Type B pancreatic cell (in vitro differentiated cells): ENCODE measurements around the gene TBX10. TPM values are rescaled to one million over a fixed set of nuclear protein-coding genes. Genes with fewer than 3 reads are reported as not detected.

Experiments used
- DNase-seq: peaks from one replicate; pipeline ENCODE4 v3.0.0; 2021; ENCODE audit warnings: mixed read lengths; ENCODE audit not compliant: unreplicated experiment; ENCODE audit errors: extremely low spot score
- H3K27ac Mint-ChIP-seq: 2 replicates; pipeline ENCODE4 v1.8.0; 2021; ENCODE audit warnings: mild to moderate bottlenecking, mixed read lengths
- H3K27me3 Mint-ChIP-seq: 2 replicates; pipeline ENCODE4 v1.8.0; 2021; ENCODE audit warnings: mixed read lengths
- H3K36me3 Mint-ChIP-seq: 2 replicates; pipeline ENCODE4 v1.8.0; 2021; ENCODE audit warnings: mixed read lengths
- H3K4me1 Mint-ChIP-seq: one replicate; pipeline ENCODE4 v1.8.0; 2021; ENCODE audit warnings: mixed read lengths; ENCODE audit not compliant: unreplicated experiment
- H3K4me3 Mint-ChIP-seq: 2 replicates; pipeline ENCODE4 v1.8.0; 2021; ENCODE audit warnings: mild to moderate bottlenecking, mixed read lengths
- H3K9me3 Mint-ChIP-seq: 2 replicates; pipeline ENCODE4 v1.8.0; 2021; ENCODE audit warnings: mixed read lengths
- total RNA-seq: library from RNA; stranded (reverse); gene quantifications from 2 replicates; pipeline ENCODE4 v1.2.1, GENCODE V29; 2021; ENCODE audit warnings: low replicate concordance
- TF ChIP-seq, protein P1 (sequence below): fragments of 200-600 bp; sonication (generic); conservative IDR thresholded peaks from 2 replicates; pipeline ENCODE4 v1.5.0; 2021; ENCODE audit warnings: antibody characterized with exemption, mild to moderate bottlenecking

TBX10 gene
- total RNA-seq, 1 donor from 2014 or later: not detected

DNA sequence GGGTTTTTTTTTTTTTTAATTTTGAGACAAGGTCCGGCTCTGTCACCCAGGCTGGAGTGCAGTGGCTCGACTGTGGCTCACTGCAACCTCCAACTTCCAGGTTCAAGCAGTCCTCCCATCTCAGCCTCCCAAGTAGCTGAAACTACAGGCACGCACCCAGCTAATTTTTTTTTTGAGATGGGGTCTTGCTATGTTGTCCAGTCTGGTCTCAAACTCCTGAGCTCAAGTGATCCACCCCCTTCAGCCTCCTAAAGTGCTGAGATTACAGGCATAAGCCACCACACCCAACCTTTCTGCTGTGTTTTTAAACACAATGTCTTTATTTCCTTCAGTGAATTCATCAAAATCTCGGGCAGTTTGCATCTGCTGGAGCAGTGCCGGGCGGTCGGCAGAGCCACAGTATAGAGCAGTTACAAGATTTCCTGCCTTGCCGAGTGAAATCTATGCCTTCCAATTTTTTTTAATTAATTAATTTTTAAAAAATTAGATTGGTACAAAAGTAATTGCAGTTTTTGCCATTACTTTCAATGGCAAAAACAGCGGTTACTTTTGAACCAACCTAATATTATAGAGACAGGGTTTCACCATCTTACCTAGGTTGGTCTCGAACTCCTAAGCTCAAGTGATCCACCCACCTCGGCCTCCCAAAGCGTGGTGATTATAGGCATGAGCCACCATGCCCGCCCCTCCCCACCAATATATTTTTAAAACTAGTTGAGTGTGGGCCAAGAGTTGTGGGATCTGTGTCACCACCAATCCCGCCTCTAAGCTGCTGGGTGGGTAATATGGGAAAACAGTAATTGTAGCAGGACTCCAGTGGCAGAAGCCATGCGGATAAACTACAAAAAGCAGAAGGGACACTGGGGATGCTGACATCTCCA is 13.6 kb upstream of the TBX10 start:
- Mint-ChIP-seq H3K36me3 (no peaks in the 10 kb centered on the region), H3K27me3 (no peaks in the 10 kb centered on the region), H3K4me3 (no peak overlapping the region), H3K27ac (peak overlapping the region; percentile 82), H3K4me1 (peaks cover 13% of the 10 kb centered on the region), H3K9me3 (no peaks in the 10 kb centered on the region)
- no peak for DNase-seq
- TF ChIP-seq, protein P1, sequence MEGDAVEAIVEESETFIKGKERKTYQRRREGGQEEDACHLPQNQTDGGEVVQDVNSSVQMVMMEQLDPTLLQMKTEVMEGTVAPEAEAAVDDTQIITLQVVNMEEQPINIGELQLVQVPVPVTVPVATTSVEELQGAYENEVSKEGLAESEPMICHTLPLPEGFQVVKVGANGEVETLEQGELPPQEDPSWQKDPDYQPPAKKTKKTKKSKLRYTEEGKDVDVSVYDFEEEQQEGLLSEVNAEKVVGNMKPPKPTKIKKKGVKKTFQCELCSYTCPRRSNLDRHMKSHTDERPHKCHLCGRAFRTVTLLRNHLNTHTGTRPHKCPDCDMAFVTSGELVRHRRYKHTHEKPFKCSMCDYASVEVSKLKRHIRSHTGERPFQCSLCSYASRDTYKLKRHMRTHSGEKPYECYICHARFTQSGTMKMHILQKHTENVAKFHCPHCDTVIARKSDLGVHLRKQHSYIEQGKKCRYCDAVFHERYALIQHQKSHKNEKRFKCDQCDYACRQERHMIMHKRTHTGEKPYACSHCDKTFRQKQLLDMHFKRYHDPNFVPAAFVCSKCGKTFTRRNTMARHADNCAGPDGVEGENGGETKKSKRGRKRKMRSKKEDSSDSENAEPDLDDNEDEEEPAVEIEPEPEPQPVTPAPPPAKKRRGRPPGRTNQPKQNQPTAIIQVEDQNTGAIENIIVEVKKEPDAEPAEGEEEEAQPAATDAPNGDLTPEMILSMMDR: no peak

DNA sequence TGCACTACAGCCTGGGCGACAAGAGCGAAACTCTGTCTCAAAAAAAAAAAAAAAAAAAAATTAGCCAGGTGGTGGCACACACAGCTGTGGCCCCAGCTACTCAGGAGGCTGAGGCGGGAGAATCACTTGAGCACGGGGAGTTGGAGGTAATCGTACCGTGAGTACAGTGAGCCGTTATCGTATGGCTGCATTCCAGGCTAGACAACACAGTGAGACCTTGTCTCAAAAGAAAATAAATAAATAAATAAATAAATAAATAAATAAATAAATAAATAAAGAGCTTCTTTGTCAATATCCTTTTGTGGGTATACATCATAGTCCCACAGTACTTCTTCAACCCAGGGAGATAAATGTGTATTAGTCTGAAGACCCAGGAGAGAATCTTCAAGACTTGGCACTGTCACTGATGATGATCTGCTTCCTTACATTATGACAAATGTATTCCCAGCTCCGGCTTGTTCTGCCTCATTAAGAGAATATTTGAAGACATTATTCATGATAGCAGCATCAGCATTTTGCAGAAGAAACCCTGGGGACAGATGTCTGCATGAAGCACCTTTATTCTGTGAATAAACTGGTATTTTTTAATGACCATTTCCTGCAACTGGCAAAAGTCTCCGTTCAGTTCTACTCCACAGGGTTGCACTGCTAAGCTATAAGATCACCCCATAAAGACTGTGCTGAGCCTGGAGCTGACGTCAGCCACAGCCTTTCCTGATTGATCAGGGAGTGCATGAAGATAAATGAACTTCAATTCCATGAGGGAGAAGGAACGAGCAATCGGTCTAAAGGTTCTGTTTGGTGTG is 12.6 kb upstream of the TBX10 start:
- no peaks in the 10 kb centered on the region for H3K36me3 Mint-ChIP-seq
- peaks cover 13% of the 10 kb centered on the region for H3K4me1 Mint-ChIP-seq
- peak overlapping the region; percentile 33 for H3K4me3 Mint-ChIP-seq
- TF ChIP-seq, protein P1: no peak
- DNase-seq: no peak
- H3K27ac Mint-ChIP-seq: peak overlapping the region; percentile 82
- H3K9me3 Mint-ChIP-seq: no peaks in the 10 kb centered on the region
- peaks cover 3% of the 10 kb centered on the region for H3K27me3 Mint-ChIP-seq

DNA sequence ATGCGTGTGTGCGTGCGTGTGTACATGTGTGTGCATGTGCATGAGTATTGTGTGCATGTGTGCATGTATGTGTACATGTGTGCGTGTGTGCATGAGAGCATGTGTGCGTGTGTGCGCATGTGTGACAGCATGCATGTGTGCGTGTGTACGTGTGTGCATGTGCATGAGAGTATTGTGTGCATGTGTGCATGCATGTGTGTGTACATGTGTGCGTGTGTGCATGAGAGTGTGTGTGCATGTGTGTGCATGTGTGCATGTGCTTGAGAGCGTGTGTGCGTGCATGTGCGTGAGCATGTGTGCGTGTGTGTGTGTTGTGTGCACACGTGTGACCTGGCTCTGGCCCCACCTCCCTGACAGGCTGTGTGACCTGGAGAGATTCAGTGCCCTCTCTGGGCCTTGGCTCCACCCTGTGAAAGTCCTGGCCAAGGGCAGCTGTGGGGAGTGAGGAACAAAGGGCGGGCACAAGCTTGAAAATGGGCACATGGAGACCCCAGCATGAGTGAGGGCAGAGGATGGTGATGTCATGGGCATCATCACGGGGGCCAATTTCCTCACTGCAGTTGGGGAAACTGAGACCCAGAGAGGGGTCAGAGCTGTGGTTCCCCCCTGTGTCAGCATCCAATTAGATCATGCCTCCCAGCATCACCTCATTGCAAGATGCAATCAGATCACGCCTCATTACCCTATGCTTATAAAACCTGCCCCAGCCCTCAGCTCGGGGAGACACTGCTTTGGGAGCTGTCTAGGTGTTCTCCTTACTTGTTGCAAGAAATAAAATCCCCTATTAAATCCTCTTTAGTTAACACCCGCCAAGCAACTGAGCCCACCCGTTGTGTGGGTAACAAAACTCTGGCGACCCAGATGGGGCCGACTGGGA is 10.3 kb upstream of the TBX10 start:
- no peak for DNase-seq
- no peaks in the 10 kb centered on the region for H3K9me3 Mint-ChIP-seq
- no peak overlapping the region for H3K27ac Mint-ChIP-seq
- peaks cover 3% of the 10 kb centered on the region for H3K27me3 Mint-ChIP-seq
- no peak overlapping the region for H3K4me3 Mint-ChIP-seq
- TF ChIP-seq, protein P1: no peak
- H3K36me3 Mint-ChIP-seq: no peaks in the 10 kb centered on the region
- H3K4me1 Mint-ChIP-seq: peaks cover 13% of the 10 kb centered on the region

DNA sequence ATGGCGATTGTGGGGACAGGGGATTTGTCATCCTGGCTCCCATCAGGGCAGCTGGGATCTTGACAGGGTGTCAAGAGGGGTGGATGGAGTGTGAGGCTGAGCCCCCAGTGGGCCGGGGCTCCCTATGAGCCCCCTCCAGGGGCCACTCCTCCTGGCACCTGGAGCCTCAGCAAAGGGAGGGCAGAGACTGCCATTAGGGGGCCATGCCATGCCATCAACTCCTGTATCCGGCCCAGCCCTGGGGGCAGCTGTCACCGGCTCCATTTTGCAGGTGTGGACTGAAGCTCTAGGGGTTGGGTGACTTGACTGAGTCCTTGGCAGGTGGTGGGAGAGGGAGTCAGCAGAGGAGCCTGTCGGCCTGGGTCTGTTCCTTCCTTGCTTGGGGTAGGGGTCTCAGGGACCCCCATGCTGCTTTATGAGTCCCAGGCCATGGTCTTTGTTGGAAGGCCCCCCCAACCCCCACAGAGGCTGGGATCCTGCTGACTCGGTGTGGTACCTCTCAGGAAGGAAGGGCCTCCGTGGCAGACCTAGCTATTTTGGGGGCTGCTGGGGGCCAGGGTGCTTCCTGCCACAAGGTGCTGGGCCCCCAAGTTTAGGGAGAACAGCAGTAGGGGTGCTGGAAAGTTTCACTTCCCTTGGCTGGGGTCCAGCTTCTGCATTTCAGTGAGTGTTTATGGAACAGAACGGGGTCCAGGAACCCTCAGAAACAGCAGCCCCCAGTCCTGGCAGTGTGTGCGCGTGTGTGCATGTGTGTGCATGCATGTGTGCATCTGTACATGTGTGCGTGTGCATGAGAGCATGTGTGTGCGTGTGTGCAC is 9.4 kb upstream of the TBX10 start:
- TF ChIP-seq, protein P1: no peak
- Mint-ChIP-seq H3K4me3 (no peak overlapping the region), H3K36me3 (no peaks in the 10 kb centered on the region), H3K27me3 (peaks cover 3% of the 10 kb centered on the region), H3K9me3 (no peaks in the 10 kb centered on the region), H3K27ac (no peak overlapping the region), H3K4me1 (peaks cover 13% of the 10 kb centered on the region)
- no peak for DNase-seq
